Motor neuron (in vitro differentiated cells): ENCODE results near the gene TSFM. TPM values are rescaled to one million over a fixed set of nuclear protein-coding genes. Genes with fewer than 3 reads are reported as not detected.

Experiments used
- ATAC-seq, 8 experiments: fragments of 200-7000 bp; cut with Tn5 transposase; replicated peaks in 6 of 8; 2 replicates each; pipeline ENCODE4 v1.8.0; 2021; ENCODE audit warnings: mild to moderate bottlenecking in 8 of 8, moderate library complexity in 8 of 8
- H3K27ac ChIP-seq, 2 donors: fragments of 250-450 bp; sonication (Bioruptor Pico); 2 replicates each; pipeline ENCODE4 v1.9.0; 2021; ENCODE audit warnings: antibody characterized with exemption in 2 of 2, mild to moderate bottlenecking in 2 of 2, moderate library complexity in 1 of 2
- H3K4me1 ChIP-seq, 2 donors: fragments of 250-450 bp; sonication (Bioruptor Pico); replicated peaks in 1 of 2; 2 replicates each; pipeline ENCODE4 v1.6.1; 2021; ENCODE audit warnings: antibody characterized with exemption in 2 of 2, mild to moderate bottlenecking in 2 of 2, moderate library complexity in 1 of 2
- H3K4me3 ChIP-seq, 5 donors: fragments of 250-450 bp; sonication (Bioruptor Pico); 2 replicates each; pipeline ENCODE4 v1.9.0; 2021; ENCODE audit warnings: antibody characterized with exemption in 5 of 5, mild to moderate bottlenecking in 5 of 5, moderate library complexity in 4 of 5
- WGBS, 10 experiments: fragments of 450-650 bp; shearing (Covaris generic); methylation state at CpG; one replicate each; pipeline ENCODE4 v1.0.0; 2022; 5-methylcytosine and 5-hydroxymethylcytosine counted together
- in situ Hi-C, 9 experiments: fragments of 400-800 bp; cut with MboI; loops; one replicate each; pipeline ENCODE4 v1.15.0; 2021; ENCODE audit warnings: low sequenced_read_pairs in 9 of 9, low pct_unique_long_range_greater_than_20kb in 2 of 9; ENCODE audit not compliant: unreplicated experiment in 9 of 9
- total RNA-seq, 8 experiments: library from RNA; unstranded; fragments of 300-600 nt; gene quantifications; 2 replicates each; pipeline versions ENCODE4 v1.2.3 to v1.2.4, GENCODE V29; 2022

TSFM gene
- total RNA-seq, 8 experiments from 2014 or later: 15.2 to 39.7 (median 24.3) TPM

- Histone ChIP-seq H3K4me1 (peaks cover 21 to 25% of the 10 kb centered on the region in 2 donors), H3K4me3 (no peak overlapping the region), H3K27ac (no peak overlapping the region)
- 40 to 100% (median 73%) methylated on average over 1 to 3 of the region's 5 CpGs; no CpG with 5 or more reads in 3 of the 10 experiments for WGBS, 10 experiments
- in situ Hi-C loops: no loop called here
- peak in 1 of 8 experiments; percentile 1 for ATAC-seq
Measured at GRCh38 chr12:57740656-57741412, 41.8 kb upstream of the TSFM start.

DNA sequence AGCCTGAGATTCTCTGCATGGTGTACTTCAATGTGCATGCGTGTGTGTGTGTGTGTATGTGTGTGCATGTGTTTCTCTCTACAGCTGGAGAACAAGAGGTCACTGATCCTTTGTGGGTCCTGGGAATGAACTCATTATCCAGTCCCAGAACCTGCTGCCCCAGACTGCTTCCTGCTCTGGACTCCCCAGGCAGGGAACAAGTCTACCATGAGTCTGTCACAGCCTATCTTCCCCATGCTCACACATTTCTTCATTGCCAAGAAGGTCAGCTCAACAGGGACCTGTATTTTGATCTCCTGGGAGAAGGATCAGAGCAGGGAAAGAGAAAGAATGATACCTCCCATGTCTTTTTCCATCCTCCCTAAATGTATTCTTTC is 41.2 kb upstream of the TSFM start:
- ATAC-seq: no peak
- Histone ChIP-seq H3K4me1 (peaks cover 22 to 26% of the 10 kb centered on the region in 2 donors), H3K4me3 (no peak overlapping the region), H3K27ac (no peak overlapping the region)
- WGBS, 10 experiments: 17 to 71% (median 43%) methylated on average over 1 of the region's 1 CpG; no CpG with 5 or more reads in 7 of the 10 experiments
- in situ Hi-C loops: no loop called here

DNA sequence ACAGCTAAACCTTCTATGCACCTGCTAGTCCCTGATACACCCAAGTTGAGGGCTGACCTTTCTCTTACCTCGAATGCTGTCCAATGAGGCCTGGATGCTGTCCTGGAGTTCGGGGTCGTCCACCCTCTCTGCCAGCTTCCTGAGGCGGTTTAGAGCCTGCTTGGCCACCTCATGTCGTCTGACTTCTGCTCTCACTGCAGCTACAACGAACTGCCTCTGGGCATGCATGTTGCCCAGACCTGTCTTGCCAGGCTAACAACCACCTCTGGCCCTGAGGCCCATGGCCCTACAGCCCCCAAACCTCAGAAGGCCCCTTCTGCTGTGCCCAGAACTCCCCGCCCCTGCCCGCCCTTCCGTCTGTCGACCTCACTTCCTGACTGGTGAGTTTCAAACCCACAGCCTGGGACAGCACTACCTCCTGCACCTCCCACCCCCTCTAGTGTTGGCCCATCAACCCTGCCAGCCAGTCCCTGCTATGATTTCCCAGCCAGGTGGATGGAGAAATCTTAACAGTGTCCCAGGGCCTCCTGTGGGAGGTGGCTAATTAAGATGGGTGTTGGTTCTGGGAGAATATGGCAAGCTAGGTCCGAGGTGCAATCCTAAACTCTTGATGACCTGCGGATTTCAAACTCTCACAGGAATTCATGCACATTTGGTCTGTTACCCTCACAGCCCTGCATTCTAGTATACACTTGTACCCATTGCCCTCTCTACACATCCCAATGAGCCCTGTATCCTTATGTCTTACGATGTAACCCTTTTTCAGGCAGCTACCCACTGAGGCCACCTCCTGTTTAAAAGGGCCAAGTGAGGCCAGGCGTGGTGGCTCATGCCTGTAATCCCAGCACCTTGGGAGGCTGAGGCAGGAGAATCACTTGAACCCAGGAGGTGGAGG is 40.5 kb upstream of the TSFM start:
- Histone ChIP-seq H3K4me1 (peaks cover 15 to 19% of the 10 kb centered on the region in 2 donors), H3K27ac (no peak overlapping the region), H3K4me3 (no peak overlapping the region)
- in situ Hi-C loops: no loop called here
- WGBS, 10 experiments: 16 to 100% (median 62%) methylated on average over 1 to 7 of the region's 14 CpGs; no CpG with 5 or more reads in 1 of the 10 experiments
- ATAC-seq: no peak

GRCh38 chr12:57743769-57744168 is 38.8 kb upstream of the TSFM start:
- in situ Hi-C loops: no loop called here
- peak overlapping the region in 3 of 5 donors; percentile 81 to 90 (median 84) for H3K4me3 ChIP-seq

DNA sequence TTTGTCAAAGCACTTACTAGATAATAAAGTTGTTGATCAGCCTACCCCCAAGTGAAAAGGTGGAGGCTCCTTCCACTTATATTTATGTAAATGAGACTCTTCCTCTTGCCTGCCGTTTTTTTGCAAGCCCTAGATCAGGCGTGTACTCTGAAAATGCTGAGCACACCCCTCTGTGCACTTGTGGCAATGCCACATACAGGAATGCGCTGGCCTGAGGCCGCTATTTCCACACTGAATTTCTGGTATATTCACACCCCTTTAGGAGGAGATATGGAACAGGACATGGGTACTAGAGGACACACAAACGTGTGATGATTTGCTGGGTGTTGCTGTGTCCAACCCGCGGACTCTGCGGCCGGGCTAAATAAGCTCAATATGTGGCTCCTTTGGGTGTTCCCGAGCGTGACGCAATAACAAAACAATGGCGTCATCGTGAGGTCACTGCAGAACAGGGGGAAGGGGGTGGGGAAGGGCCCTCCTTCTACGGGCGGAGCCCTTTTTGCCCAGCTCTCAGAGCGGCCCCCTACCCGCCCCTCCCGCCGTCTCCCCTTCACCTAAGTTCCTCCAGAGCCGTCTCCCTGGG is 38.3 kb upstream of the TSFM start:
- WGBS, 10 experiments: 0 to 79% (median 38%) methylated on average over 1 to 10 of the region's 21 CpGs; no CpG with 5 or more reads in 4 of the 10 experiments
- Histone ChIP-seq H3K27ac (peak overlapping the region; percentile 97), H3K4me3 (peak overlapping the region; percentile 81 to 97 (median 90)), H3K4me1 (peaks cover 10% of the 10 kb centered on the region in 2 donors)
- peak; percentile 61 to 67 (median 64) for ATAC-seq
- in situ Hi-C loops: no loop called here

More at GRCh38 chr12:57743769-57744168, 38.8 kb upstream of the TSFM start:
- no peak for ATAC-seq
- WGBS, 10 experiments: 69 to 100% (median 94%) methylated on average over 1 to 2 of the region's 2 CpGs; no CpG with 5 or more reads in 1 of the 10 experiments
- Histone ChIP-seq H3K27ac (no peak overlapping the region), H3K4me1 (peaks cover 13 to 14% of the 10 kb centered on the region in 2 donors)

GRCh38 chr12:57744777-57745484 is 37.7 kb upstream of the TSFM start, which contains the start of gene TSPAN31:
Gene TSPAN31 (plus strand): TSS chr12:57745039. CDS start chr12:57745155, 116 bp downstream.
- Histone ChIP-seq H3K4me1 (peaks cover 7 to 10% of the 10 kb centered on the region in 2 donors), H3K4me3 (peak within 1 kb of the TSS; percentile 81 to 97 (median 90)), H3K27ac (peak within 1 kb of the TSS; percentile 97)
- peak; percentile 86 to 95 (median 93) for ATAC-seq
- 0 to 6% (median 0%) methylated on average over 1 to 19 of the region's 29 CpGs; no CpG with 5 or more reads in 4 of the 10 experiments for WGBS, 10 experiments
- in situ Hi-C loops: no loop called here

DNA sequence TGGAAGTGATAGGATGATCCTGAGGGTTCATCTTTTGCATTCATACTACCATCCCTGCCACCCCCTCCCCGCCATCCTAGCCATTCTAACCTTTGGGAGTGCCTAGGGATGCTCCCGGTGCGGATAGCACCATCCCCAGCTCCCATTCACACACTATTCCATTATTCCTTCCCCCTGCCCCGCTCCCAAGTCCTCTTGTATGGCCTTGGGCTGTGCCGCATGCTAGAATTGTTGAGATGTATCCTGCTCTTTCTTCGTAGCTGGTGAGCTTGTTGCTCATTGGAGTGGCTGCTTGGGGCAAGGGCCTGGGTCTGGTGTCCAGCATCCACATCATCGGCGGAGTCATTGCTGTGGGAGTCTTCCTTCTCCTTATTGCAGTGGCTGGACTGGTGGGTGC is 37.1 kb upstream of the TSFM start:
- peak overlapping the region; percentile 97 for H3K27ac ChIP-seq
- 0 to 80% (median 33%) methylated on average over 2 to 4 of the region's 8 CpGs; no CpG with 5 or more reads in 5 of the 10 experiments for WGBS, 10 experiments
- H3K4me1 ChIP-seq: peaks cover 7 to 10% of the 10 kb centered on the region in 2 donors
- peak in 1 of 8 experiments; percentile 0 for ATAC-seq
- H3K4me3 ChIP-seq: peak overlapping the region; percentile 81 to 97 (median 90)
- in situ Hi-C loops: no loop called here

DNA sequence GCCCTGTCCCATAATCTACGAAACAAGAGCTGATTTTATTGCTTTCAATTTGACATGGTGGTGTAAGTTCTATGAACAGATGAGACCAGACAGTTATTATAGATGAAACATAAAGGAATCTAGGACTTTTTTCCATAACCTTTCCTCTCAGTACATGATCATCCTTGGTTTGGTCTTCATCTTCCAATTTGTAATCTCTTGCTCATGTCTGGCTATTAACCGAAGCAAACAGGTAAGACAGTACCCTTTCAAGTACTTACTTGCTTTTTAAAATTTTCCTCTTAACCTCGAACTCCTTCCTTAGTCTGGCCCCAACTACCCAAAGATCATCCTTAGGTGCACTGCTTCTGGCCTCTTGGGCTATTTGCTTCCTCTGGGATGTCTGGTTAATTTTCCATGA is 36.6 kb upstream of the TSFM start:
- WGBS, 10 experiments: 65 to 100% (median 96%) methylated on average over 1 to 3 of the region's 3 CpGs; no CpG with 5 or more reads in 1 of the 10 experiments
- peak overlapping the region in 4 of 5 donors; percentile 84 to 97 (median 90) for H3K4me3 ChIP-seq
- in situ Hi-C loops: no loop called here
- no peak for ATAC-seq
- H3K27ac ChIP-seq: no peak overlapping the region
- peaks cover 11 to 15% of the 10 kb centered on the region in 2 donors for H3K4me1 ChIP-seq

DNA sequence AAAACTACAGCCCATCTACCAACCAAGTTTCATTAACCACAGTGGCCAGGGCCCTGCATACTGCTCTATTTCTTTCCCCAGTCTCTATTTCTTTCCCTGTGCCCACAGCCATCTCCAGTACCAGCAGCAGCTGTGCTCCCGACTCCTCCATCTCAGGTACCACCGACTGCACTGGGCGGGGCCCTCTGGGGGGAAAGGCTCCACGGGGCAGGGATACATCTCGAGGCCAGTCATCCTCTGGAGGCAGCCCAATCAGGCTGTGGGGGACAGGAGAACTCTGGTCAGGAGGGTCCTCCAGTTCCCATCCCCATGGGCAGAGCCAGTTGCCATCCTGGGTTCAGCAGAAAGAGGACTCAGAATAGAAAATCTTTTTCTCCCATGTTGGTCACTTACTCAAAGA is 33.5 kb upstream of the TSFM start:
- peaks cover 25 to 27% of the 10 kb centered on the region in 2 donors for H3K4me1 ChIP-seq
- WGBS, 10 experiments: 90 to 100% (median 100%) methylated on average over 1 to 4 of the region's 5 CpGs; no CpG with 5 or more reads in 5 of the 10 experiments
- H3K4me3 ChIP-seq: no peak overlapping the region
- no peak overlapping the region for H3K27ac ChIP-seq
- in situ Hi-C loops: no loop called here
- no peak for ATAC-seq

GRCh38 chr12:57750561-57751431 is 31.8 kb upstream of the TSFM start:
- in situ Hi-C loops: no loop called here
- Histone ChIP-seq H3K27ac (peak overlapping the region; percentile 86 to 93), H3K4me3 (peak overlapping the region; percentile 60 to 80 (median 69)), H3K4me1 (peaks cover 26 to 28% of the 10 kb centered on the region in 2 donors)
- no peak for ATAC-seq
- WGBS, 10 experiments: 40 to 100% (median 92%) methylated on average over 1 to 10 of the region's 15 CpGs; no CpG with 5 or more reads in 1 of the 10 experiments

DNA sequence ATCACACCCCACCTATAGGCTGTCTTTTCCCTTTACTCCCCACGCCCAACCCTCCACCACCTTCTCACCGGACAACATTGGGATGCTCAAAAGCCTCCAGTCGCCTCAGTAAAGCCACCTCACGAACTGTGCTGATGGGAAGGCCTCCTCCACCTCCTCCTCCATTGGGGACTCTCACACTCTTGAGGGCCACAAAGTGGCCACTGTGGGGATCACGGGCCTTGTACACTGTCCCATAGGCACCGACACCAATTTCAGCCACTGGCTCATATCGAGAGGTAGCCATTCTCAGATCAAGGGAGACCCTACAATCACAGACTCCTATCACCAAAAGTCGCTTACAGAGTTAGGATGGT is 31.2 kb upstream of the TSFM start:
- peak in 1 of 8 experiments; percentile 0 for ATAC-seq
- WGBS, 10 experiments: 0 to 15% (median 3%) methylated on average over 1 to 5 of the region's 8 CpGs; no CpG with 5 or more reads in 4 of the 10 experiments
- in situ Hi-C loops: no loop called here

More for the DNA sequence above, 31.2 kb upstream of the TSFM start:
- peak overlapping the region; percentile 60 to 80 (median 69) for H3K4me3 ChIP-seq
- H3K27ac ChIP-seq: peak overlapping the region; percentile 86 to 93
- peaks cover 25% of the 10 kb centered on the region in 2 donors for H3K4me1 ChIP-seq
